ENCODE measurements around the gene SHROOM1. TPM values are rescaled to one million over a fixed set of nuclear protein-coding genes. Genes with fewer than 3 reads are reported as not detected.
A peak's percentile ranks its signal among the peaks of the same experiment; 100 is the strongest.

The SHROOM1 gene
- total and polyA plus RNA-seq, 9 of the 15 experiments (the other 6 are each of a cell fraction or from before 2014, with no cell fraction given): 0.44 to 26.5 (median 11.9) TPM

- TF ChIP-seq GTF2B (IDR thresholded peaks at IDR 0.05; ENCODE audit: extremely low read depth, insufficient read length) (no peak), ZNF766 (CRISPR knock-in tag; conservative IDR thresholded peaks at IDR 0.05) (0 out of 2 replicates have a peak, but pooled peaks have one; percentile 47), NR4A1 (CRISPR knock-in tag; IDR thresholded peaks at IDR 0.05) (no peak), NR4A1 (tag; IDR thresholded peaks at IDR 0.05) (no peak; the same call in 1 of the 2 replicates), ZNF431 (CRISPR knock-in tag; IDR thresholded peaks at IDR 0.05) (peak; percentile 21; the same call in 1 of the 2 replicates), NCOA6 (IDR thresholded peaks at IDR 0.05) (peak; percentile 77), CREB3 (tag; conservative IDR thresholded peaks at IDR 0.05; ENCODE audit: low read depth) (0 out of 2 replicates have a peak, but pooled peaks have one; percentile 49), MAX (CRISPR knock-in tag; IDR thresholded peaks at IDR 0.05) (peak; percentile 50; the same call in 1 of the 2 replicates), TAF1 (IDR thresholded peaks at IDR 0.05; ENCODE audit: control insufficient read depth, extremely low read depth, insufficient read depth, low read length, severe bottlenecking) (peak; percentile 53), ZNF695 (CRISPR knock-in tag; IDR thresholded peaks at IDR 0.05) (0 out of 2 replicates have a peak, but pooled peaks have one; percentile 34), CTBP1 (IDR thresholded peaks at IDR 0.05; ENCODE audit: borderline replicate concordance) (peak; percentile 29; the same call in 1 of the 2 replicates), LCOR (CRISPR knock-in tag; IDR thresholded peaks at IDR 0.05) (peak; percentile 56), SIX5 (IDR thresholded peaks at IDR 0.05; ENCODE audit: borderline replicate concordance in 1 of 2, insufficient read depth in 1 of 2, low read depth in 1 of 2, low read length in 2 of 2) (peak; percentile 35 to 45; a peak in 2 of 4 replicates), HDAC8 (tag; IDR thresholded peaks at IDR 0.05) (0 out of 2 replicates have a peak, but pooled peaks have one; percentile 19), ZEB2 (IDR thresholded peaks at IDR 0.05) (no peak)
- TF ChIP-seq, protein P1, sequence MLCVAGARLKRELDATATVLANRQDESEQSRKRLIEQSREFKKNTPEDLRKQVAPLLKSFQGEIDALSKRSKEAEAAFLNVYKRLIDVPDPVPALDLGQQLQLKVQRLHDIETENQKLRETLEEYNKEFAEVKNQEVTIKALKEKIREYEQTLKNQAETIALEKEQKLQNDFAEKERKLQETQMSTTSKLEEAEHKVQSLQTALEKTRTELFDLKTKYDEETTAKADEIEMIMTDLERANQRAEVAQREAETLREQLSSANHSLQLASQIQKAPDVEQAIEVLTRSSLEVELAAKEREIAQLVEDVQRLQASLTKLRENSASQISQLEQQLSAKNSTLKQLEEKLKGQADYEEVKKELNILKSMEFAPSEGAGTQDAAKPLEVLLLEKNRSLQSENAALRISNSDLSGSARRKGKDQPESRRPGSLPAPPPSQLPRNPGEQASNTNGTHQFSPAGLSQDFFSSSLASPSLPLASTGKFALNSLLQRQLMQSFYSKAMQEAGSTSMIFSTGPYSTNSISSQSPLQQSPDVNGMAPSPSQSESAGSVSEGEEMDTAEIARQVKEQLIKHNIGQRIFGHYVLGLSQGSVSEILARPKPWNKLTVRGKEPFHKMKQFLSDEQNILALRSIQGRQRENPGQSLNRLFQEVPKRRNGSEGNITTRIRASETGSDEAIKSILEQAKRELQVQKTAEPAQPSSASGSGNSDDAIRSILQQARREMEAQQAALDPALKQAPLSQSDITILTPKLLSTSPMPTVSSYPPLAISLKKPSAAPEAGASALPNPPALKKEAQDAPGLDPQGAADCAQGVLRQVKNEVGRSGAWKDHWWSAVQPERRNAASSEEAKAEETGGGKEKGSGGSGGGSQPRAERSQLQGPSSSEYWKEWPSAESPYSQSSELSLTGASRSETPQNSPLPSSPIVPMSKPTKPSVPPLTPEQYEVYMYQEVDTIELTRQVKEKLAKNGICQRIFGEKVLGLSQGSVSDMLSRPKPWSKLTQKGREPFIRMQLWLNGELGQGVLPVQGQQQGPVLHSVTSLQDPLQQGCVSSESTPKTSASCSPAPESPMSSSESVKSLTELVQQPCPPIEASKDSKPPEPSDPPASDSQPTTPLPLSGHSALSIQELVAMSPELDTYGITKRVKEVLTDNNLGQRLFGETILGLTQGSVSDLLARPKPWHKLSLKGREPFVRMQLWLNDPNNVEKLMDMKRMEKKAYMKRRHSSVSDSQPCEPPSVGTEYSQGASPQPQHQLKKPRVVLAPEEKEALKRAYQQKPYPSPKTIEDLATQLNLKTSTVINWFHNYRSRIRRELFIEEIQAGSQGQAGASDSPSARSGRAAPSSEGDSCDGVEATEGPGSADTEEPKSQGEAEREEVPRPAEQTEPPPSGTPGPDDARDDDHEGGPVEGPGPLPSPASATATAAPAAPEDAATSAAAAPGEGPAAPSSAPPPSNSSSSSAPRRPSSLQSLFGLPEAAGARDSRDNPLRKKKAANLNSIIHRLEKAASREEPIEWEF (CRISPR knock-in tag; IDR thresholded peaks at IDR 0.05): peak; percentile 35; the same call in 1 of the 2 replicates
- TF ChIP-seq, protein P2, sequence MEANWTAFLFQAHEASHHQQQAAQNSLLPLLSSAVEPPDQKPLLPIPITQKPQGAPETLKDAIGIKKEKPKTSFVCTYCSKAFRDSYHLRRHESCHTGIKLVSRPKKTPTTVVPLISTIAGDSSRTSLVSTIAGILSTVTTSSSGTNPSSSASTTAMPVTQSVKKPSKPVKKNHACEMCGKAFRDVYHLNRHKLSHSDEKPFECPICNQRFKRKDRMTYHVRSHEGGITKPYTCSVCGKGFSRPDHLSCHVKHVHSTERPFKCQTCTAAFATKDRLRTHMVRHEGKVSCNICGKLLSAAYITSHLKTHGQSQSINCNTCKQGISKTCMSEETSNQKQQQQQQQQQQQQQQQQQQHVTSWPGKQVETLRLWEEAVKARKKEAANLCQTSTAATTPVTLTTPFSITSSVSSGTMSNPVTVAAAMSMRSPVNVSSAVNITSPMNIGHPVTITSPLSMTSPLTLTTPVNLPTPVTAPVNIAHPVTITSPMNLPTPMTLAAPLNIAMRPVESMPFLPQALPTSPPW (CRISPR knock-in tag; IDR thresholded peaks at IDR 0.05): peak; percentile 57
Measured at GRCh38 chr5:132777209-132778069, 53.0 kb downstream of the SHROOM1 start, which contains the start of gene SEPTIN8 (continued).

Data from K562 (cell line).